ENCODE measurements around the gene ISG15.

The ISG15 gene

GRCh38 chr1:1049318-1050165 is 36.2 kb downstream of the ISG15 start:
- TF ChIP-seq NFIC (IDR thresholded peaks at IDR 0.05) (no peak), TAF1 (IDR thresholded peaks at IDR 0.05; ENCODE audit: low read depth) (0 out of 2 replicates have a peak, but pooled peaks have one; percentile 3), RAD21 (IDR thresholded peaks at IDR 0.05; ENCODE audit: low read depth) (no peak)

- TF ChIP-seq NFIC (IDR thresholded peaks at IDR 0.05) (peak; percentile 63; the same call in 1 of the 2 replicates), RAD21 (IDR thresholded peaks at IDR 0.05; ENCODE audit: low read depth) (no peak), ZBTB7A (IDR thresholded peaks at IDR 0.05; ENCODE audit: low read depth) (0 out of 2 replicates have a peak, but pooled peaks have one; percentile 35)
Measured at GRCh38 chr1:1050577-1051052, 37.3 kb downstream of the ISG15 start.

GRCh38 chr1:1051127-1051810 is 38.0 kb downstream of the ISG15 start:
- TF ChIP-seq FOXM1 (IDR thresholded peaks at IDR 0.05; ENCODE audit: borderline replicate concordance, low read depth) (no peak), TEAD4 (IDR thresholded peaks at IDR 0.05) (peak; percentile 51), RAD21 (IDR thresholded peaks at IDR 0.05; ENCODE audit: low read depth) (peak; percentile 13; the same call in 1 of the 2 replicates)

GRCh38 chr1:1052003-1052840 is 38.9 kb downstream of the ISG15 start:
- TF ChIP-seq NFIC (IDR thresholded peaks at IDR 0.05) (no peak), CEBPB (IDR thresholded peaks at IDR 0.05) (no peak), EP300 (IDR thresholded peaks at IDR 0.05; ENCODE audit: borderline replicate concordance) (no peak), MAX (IDR thresholded peaks at IDR 0.05) (no peak), CREB1 (IDR thresholded peaks at IDR 0.05; ENCODE audit: low read depth) (no peak), EGR1 (IDR thresholded peaks at IDR 0.05) (no peak), RAD21 (IDR thresholded peaks at IDR 0.05; ENCODE audit: low read depth) (no peak), TEAD4 (IDR thresholded peaks at IDR 0.05) (no peak), TAF1 (IDR thresholded peaks at IDR 0.05; ENCODE audit: low read depth) (no peak), TCF12 (IDR thresholded peaks at IDR 0.05; ENCODE audit: low read depth) (no peak), YY1 (IDR thresholded peaks at IDR 0.05; ENCODE audit: low read depth) (no peak), USF1 (IDR thresholded peaks at IDR 0.05) (no peak), REST (IDR thresholded peaks at IDR 0.05; ENCODE audit: low read depth) (no peak), FOXM1 (IDR thresholded peaks at IDR 0.05; ENCODE audit: borderline replicate concordance, low read depth) (no peak), ZBTB7A (IDR thresholded peaks at IDR 0.05; ENCODE audit: low read depth) (no peak)

GRCh38 chr1:1053022-1053421 is 39.7 kb downstream of the ISG15 start:
- TF ChIP-seq ZBTB7A (IDR thresholded peaks at IDR 0.05; ENCODE audit: low read depth): no peak
- no peak for TF ChIP-seq TCF12 (IDR thresholded peaks at IDR 0.05; ENCODE audit: low read depth)
- TF ChIP-seq CEBPB (IDR thresholded peaks at IDR 0.05): no peak
- no peak for TF ChIP-seq MAX (IDR thresholded peaks at IDR 0.05)
- no peak for TF ChIP-seq USF1 (IDR thresholded peaks at IDR 0.05)
- no peak for TF ChIP-seq TEAD4 (IDR thresholded peaks at IDR 0.05)
- TF ChIP-seq EP300 (IDR thresholded peaks at IDR 0.05; ENCODE audit: borderline replicate concordance): no peak
- no peak for TF ChIP-seq REST (IDR thresholded peaks at IDR 0.05; ENCODE audit: low read depth)
- no peak for TF ChIP-seq YY1 (IDR thresholded peaks at IDR 0.05; ENCODE audit: low read depth)
- no peak for TF ChIP-seq RAD21 (IDR thresholded peaks at IDR 0.05; ENCODE audit: low read depth)
- TF ChIP-seq EGR1 (IDR thresholded peaks at IDR 0.05): no peak
- TF ChIP-seq TAF1 (IDR thresholded peaks at IDR 0.05; ENCODE audit: low read depth): no peak
- TF ChIP-seq FOXM1 (IDR thresholded peaks at IDR 0.05; ENCODE audit: borderline replicate concordance, low read depth): no peak
- no peak for TF ChIP-seq CREB1 (IDR thresholded peaks at IDR 0.05; ENCODE audit: low read depth)
- TF ChIP-seq NFIC (IDR thresholded peaks at IDR 0.05): no peak

Data from Ishikawa (cell line).